H1 (cell line): ENCODE measurements around the gene LAYN. TPM values are rescaled to one million over a fixed set of nuclear protein-coding genes. Genes with fewer than 3 reads are reported as not detected.

Experiments used
- CTCF ChIA-PET: fragments of 300-600 bp; sonication (Branson Sonifier 250); formaldehyde crosslinking; loops from one replicate; lab custom pipeline; 2021; ENCODE audit not compliant: partially characterized antibody; lab: Charles Lee
- POLR2A ChIA-PET: fragments of 300-600 bp; sonication (Branson Sonifier 250); formaldehyde crosslinking; loops from one replicate; lab custom pipeline; 2021; ENCODE audit warnings: inconsistent platforms; ENCODE audit not compliant: partially characterized antibody; lab: Charles Lee
- DNase-seq, 2 experiments: peaks; one replicate each; pipeline versions ENCODE4 v3.0.0 to v3.0.0-alpha.2; 2010 to 2022; ENCODE audit warnings: low spot score in 2 of 2, low read depth in 1 of 2, mixed read lengths in 1 of 2
- FAIRE-seq: peaks from 2 replicates; lab custom pipeline; 2011; peaks lifted over from hg19 to GRCh38; lab: Jason Lieb, UNC
- H2AFZ ChIP-seq: 2 replicates; pipeline ENCODE4 v1.8.1; 2012; ENCODE audit warnings: low read length, inconsistent platforms
- H2AK5ac ChIP-seq: 2 replicates; pipeline ENCODE4 v1.6.1; 2013; ENCODE audit warnings: low read depth, low read length
- H2BK120ac ChIP-seq: replicated peaks from 2 replicates; pipeline ENCODE3; 2013; ENCODE audit warnings: low read depth, low read length, inconsistent platforms
- H2BK12ac ChIP-seq: 2 replicates; pipeline ENCODE4 v1.6.1; 2013; ENCODE audit warnings: low read depth, low read length
- H2BK15ac ChIP-seq: 2 replicates; pipeline ENCODE4 v1.6.1; 2013; ENCODE audit warnings: low read length
- H2BK20ac ChIP-seq: 2 replicates; pipeline ENCODE4 v1.6.1; 2013; ENCODE audit warnings: low read length
- H2BK5ac ChIP-seq: 2 replicates; pipeline ENCODE4 v1.6.1; 2013; ENCODE audit warnings: low read depth, low read length
- H3K14ac ChIP-seq: 2 replicates; pipeline ENCODE4 v1.6.1; 2013; ENCODE audit warnings: inconsistent platforms; ENCODE audit not compliant: insufficient read length
- H3K18ac ChIP-seq: 2 replicates; pipeline ENCODE4 v1.6.1; 2013; ENCODE audit warnings: low read length; ENCODE audit errors: extremely low read depth
- H3K23ac ChIP-seq: 2 replicates; pipeline ENCODE4 v1.6.1; 2013; ENCODE audit warnings: inconsistent platforms; ENCODE audit not compliant: insufficient read length
- H3K23me2 ChIP-seq: 2 replicates; pipeline ENCODE4 v1.6.1; 2013; ENCODE audit warnings: low read depth, low read length
- H3K27ac ChIP-seq: 2 replicates; pipeline ENCODE4 v1.6.1; 2011; ENCODE audit warnings: low read depth, low read length, inconsistent platforms
- H3K27me3 ChIP-seq, 4 experiments: replicated peaks in 1 of 4; 1 replicate in 1 of 4; 2 replicates in 3 of 4; pipeline versions ENCODE4 v1.6.1 to v1.8.1; 2011 to 2013; ENCODE audit warnings: low read length in 3 of 4, mild to moderate bottlenecking in 3 of 4, inconsistent platforms in 2 of 4, mixed read lengths in 2 of 4, moderate library complexity in 1 of 4; ENCODE audit not compliant: control insufficient read depth in 3 of 4, insufficient read depth in 3 of 4; ENCODE audit errors: extremely low read depth in 1 of 4
- H3K36me3 ChIP-seq, 4 experiments: 2 replicates each; pipeline versions ENCODE4 v1.6.1 to v1.8.1; 2011 to 2013; ENCODE audit warnings: mild to moderate bottlenecking in 4 of 4, low read length in 3 of 4, moderate library complexity in 2 of 4, control low read depth in 1 of 4, inconsistent platforms in 1 of 4; ENCODE audit not compliant: insufficient read depth in 4 of 4, control insufficient read depth in 2 of 4
- H3K4ac ChIP-seq: replicated peaks from 2 replicates; pipeline ENCODE3; 2013; ENCODE audit warnings: low read length, low read depth, mixed read lengths, inconsistent platforms; ENCODE audit not compliant: insufficient read length
- H3K4me1 ChIP-seq, 4 experiments: replicated peaks in 1 of 4; 1 replicate in 1 of 4; 2 replicates in 3 of 4; pipeline versions ENCODE4 v1.6.1 to v1.8.1; 2011 to 2013; ENCODE audit warnings: low read length in 3 of 4, inconsistent platforms in 2 of 4, mixed read lengths in 1 of 4; ENCODE audit not compliant: insufficient read depth in 4 of 4, control insufficient read depth in 3 of 4
- H3K4me2 ChIP-seq, 2 experiments: 2 replicates each; pipeline versions ENCODE4 v1.6.1 to v1.8.1; 2011 to 2013; ENCODE audit warnings: low read depth in 2 of 2, low read length in 2 of 2, control low read depth in 1 of 2, inconsistent platforms in 1 of 2, mild to moderate bottlenecking in 1 of 2; ENCODE audit not compliant: insufficient read depth in 1 of 2
- H3K4me3 ChIP-seq, 4 experiments: fragments of 200-600, 300-600 bp in 1 of 4; sonication (generic), shearing (Covaris generic), sonication (Bioruptor Twin) in 1 of 4; 2 replicates each; pipeline versions ENCODE4 v1.5.1 to v1.8.1; 2011 to 2016; ENCODE audit warnings: low read length in 4 of 4, low read depth in 3 of 4, control low read depth in 2 of 4, inconsistent platforms in 2 of 4, mild to moderate bottlenecking in 2 of 4, mixed read lengths in 1 of 4, moderate library complexity in 1 of 4; ENCODE audit not compliant: insufficient read depth in 2 of 4; ENCODE audit errors: extremely low read depth in 1 of 4
- H3K56ac ChIP-seq: replicated peaks from 2 replicates; pipeline ENCODE3; 2013; ENCODE audit warnings: low read depth, mild to moderate bottlenecking, mixed read lengths, low read length, inconsistent platforms; ENCODE audit not compliant: insufficient read length
- H3K79me1 ChIP-seq: 2 replicates; pipeline ENCODE4 v1.6.1; 2013; ENCODE audit warnings: low read depth, low read length, control low read depth
- H3K79me2 ChIP-seq, 2 experiments: 2 replicates each; pipeline versions ENCODE4 v1.6.1 to v1.8.1; 2012 to 2013; ENCODE audit warnings: low read length in 2 of 2, mild to moderate bottlenecking in 2 of 2, inconsistent platforms in 1 of 2; ENCODE audit not compliant: insufficient read depth in 2 of 2, control insufficient read depth in 1 of 2
- H3K9ac ChIP-seq, 4 experiments: replicated peaks in 1 of 4; 1 replicate in 1 of 4; 2 replicates in 3 of 4; pipeline versions ENCODE4 v1.6.1 to v1.8.1; 2011 to 2013; ENCODE audit warnings: low read depth in 3 of 4, low read length in 3 of 4, control low read depth in 2 of 4, mild to moderate bottlenecking in 2 of 4, moderate library complexity in 2 of 4, inconsistent platforms in 1 of 4; ENCODE audit errors: extremely low read depth in 1 of 4
- H3K9me3 ChIP-seq, 2 experiments: 2 replicates each; pipeline versions ENCODE4 v1.6.1 to v1.8.1; 2012 to 2013; ENCODE audit warnings: mild to moderate bottlenecking in 2 of 2, moderate library complexity in 2 of 2, control low read depth in 1 of 2, inconsistent platforms in 1 of 2, low read depth in 1 of 2, low read length in 1 of 2, mixed read lengths in 1 of 2; ENCODE audit not compliant: insufficient read depth in 2 of 2
- H4K20me1 ChIP-seq, 2 experiments: replicated peaks in 1 of 2; 2 replicates each; pipeline versions ENCODE3 to v1.8.1; 2011 to 2013; ENCODE audit warnings: inconsistent platforms in 2 of 2, low read length in 2 of 2, mild to moderate bottlenecking in 1 of 2; ENCODE audit not compliant: insufficient read depth in 2 of 2, control insufficient read depth in 1 of 2
- H4K5ac ChIP-seq: 2 replicates; pipeline ENCODE4 v1.6.1; 2013; ENCODE audit warnings: low read length, low read depth, mixed read lengths, inconsistent platforms; ENCODE audit not compliant: insufficient read length
- H4K8ac ChIP-seq: 2 replicates; pipeline ENCODE4 v1.8.0; 2013; ENCODE audit warnings: mild to moderate bottlenecking, moderate library complexity, low read length, inconsistent platforms; ENCODE audit not compliant: insufficient read depth; ENCODE audit errors: extremely low read depth
- H4K91ac ChIP-seq: replicated peaks from 2 replicates; pipeline ENCODE3; 2013; ENCODE audit warnings: low read length, mixed read lengths, inconsistent platforms; ENCODE audit not compliant: insufficient read length
- BRCA1 ChIP-seq: IDR thresholded peaks from 2 replicates; pipeline ENCODE4 v1.6.1; 2012; ENCODE audit warnings: low read depth, low read length, improper control_type of control experiment
- CHD2 ChIP-seq: IDR thresholded peaks from 2 replicates; pipeline ENCODE4 v1.6.1; 2012; ENCODE audit warnings: low read length, improper control_type of control experiment
- CREB1 ChIP-seq: IDR thresholded peaks from 2 replicates; pipeline ENCODE4 v1.6.1; 2012; ENCODE audit warnings: inconsistent platforms
- KDM5A ChIP-seq: fragments of 200-600 bp; IDR thresholded peaks from 2 replicates; pipeline ENCODE4 v1.7.1; 2012; ENCODE audit warnings: mild to moderate bottlenecking, low read length, inconsistent platforms, mixed read lengths
- NRF1 ChIP-seq: IDR thresholded peaks from 2 replicates; pipeline ENCODE4 v1.6.1; 2011; ENCODE audit warnings: mild to moderate bottlenecking, low read depth, low read length, improper control_type of control experiment
- POU5F1 ChIP-seq: IDR thresholded peaks from 2 replicates; pipeline ENCODE4 v1.6.1; 2011; ENCODE audit warnings: low read depth, mild to moderate bottlenecking, low read length, moderate library complexity
- RBBP5 ChIP-seq: IDR thresholded peaks from 2 replicates; pipeline ENCODE4 v1.7.1; 2012; ENCODE audit warnings: low read depth, mild to moderate bottlenecking, inconsistent platforms, low read length, moderate library complexity, borderline replicate concordance
- SRF ChIP-seq: IDR thresholded peaks from 2 replicates; pipeline ENCODE4 v1.6.1; 2011; ENCODE audit warnings: mild to moderate bottlenecking, low read depth, low read length, moderate library complexity
- YY1 ChIP-seq: IDR thresholded peaks from 2 replicates; pipeline ENCODE4 v1.6.1; 2011; ENCODE audit warnings: low read depth, mild to moderate bottlenecking, low read length
- ZNF274 ChIP-seq: IDR thresholded peaks from 2 replicates; pipeline ENCODE4 v1.7.0; 2012; ENCODE audit warnings: low read length, borderline replicate concordance; ENCODE audit errors: extremely low read depth
- WGBS, 2 experiments: shearing (Covaris generic) in 1 of 2; methylation state at CpG; one replicate each; pipeline versions ENCODE4 v1.1.6 to v1.1.7; 2013 to 2015; ENCODE audit warnings: low lambda C conversion rate in 2 of 2, mixed read lengths in 2 of 2, inconsistent platforms in 1 of 2, low coverage in 1 of 2, missing lambda C conversion rate in 1 of 2; ENCODE audit not compliant: insufficient replicate concordance in 2 of 2, insufficient coverage in 1 of 2, insufficient read length in 1 of 2; ENCODE audit errors: extremely low coverage in 1 of 2, missing lambda C conversion rate in 1 of 2; 5-methylcytosine and 5-hydroxymethylcytosine counted together
- polyA plus RNA-seq, 7 experiments: library from polyadenylated mRNA; depleted of rRNA in 3 of 7; stranded (reverse) in 5 of 7; unstranded in 2 of 7; fragments of >200 nt in 5 of 7; fragments of 200-250 nt in 2 of 7; gene quantifications; 1 replicate in 5 of 7; 2 replicates in 1 of 7; 4 replicates in 1 of 7; pipeline versions ENCODE4 v1.2.1 to v1.2.3, GENCODE V29; 2011 to 2013; ENCODE audit warnings: missing spikeins in 2 of 7, mixed read lengths in 2 of 7
- total RNA-seq: library from RNA; stranded (reverse); fragmentation: NEBNext Ultra II Directional; extraction: Animal tissue kit (Norgen Biotek cat#: 25700); gene quantifications from 2 replicates; pipeline ENCODE4 v1.2.1, GENCODE V29; 2021
- TF ChIP-seq, protein P1 (sequence below), 3 experiments: IDR thresholded peaks; 1 replicate in 2 of 3; 2 replicates in 1 of 3; pipeline versions ENCODE4 v1.5.1 to v1.6.1; 2011; ENCODE audit warnings: low read length in 3 of 3, mild to moderate bottlenecking in 3 of 3, inconsistent platforms in 2 of 3, low read depth in 1 of 3, moderate library complexity in 1 of 3; ENCODE audit not compliant: insufficient read depth in 1 of 3; ENCODE audit errors: control extremely low read depth in 1 of 3

The LAYN gene
- total and polyA plus RNA-seq, 2 of the 8 experiments (the other 6 are each of a cell fraction or from before 2014, with no cell fraction given): 4.2 to 9.3 TPM

DNA sequence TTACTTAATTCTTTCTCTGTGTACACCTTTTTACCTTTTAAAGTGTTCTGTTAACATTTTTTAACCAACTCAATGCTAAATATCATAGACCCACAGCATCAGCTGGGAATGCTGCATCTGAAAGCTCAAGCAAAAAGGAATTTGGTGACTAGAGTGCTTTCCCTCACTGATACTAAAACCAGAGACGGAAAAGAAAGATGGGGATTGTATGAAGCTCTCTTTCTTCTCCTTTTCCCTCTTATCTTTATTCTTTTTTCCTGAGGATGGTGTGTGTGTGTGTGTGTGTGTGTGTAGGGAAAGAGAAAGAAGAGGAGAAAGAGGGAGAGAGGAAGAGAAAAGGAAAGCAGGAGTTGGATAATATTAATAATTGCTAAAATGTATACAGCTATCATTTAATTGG, 57.6 kb downstream of the LAYN start:
- Histone ChIP-seq H4K5ac (no peak overlapping the region), H3K4me2 (no peak overlapping the region), H3K27me3 (peaks cover 0 to 8% (median 4%) of the 10 kb centered on the region in 4 experiments; a peak in 4 of 7 replicates), H2BK20ac (no peak overlapping the region), H3K79me2 (no peaks in the 10 kb centered on the region), H3K79me1 (no peaks in the 10 kb centered on the region), H3K4me1 (peaks cover 0 to 4% (median 2%) of the 10 kb centered on the region in 4 experiments; a peak in 2 of 7 replicates), H3K23me2 (peaks cover 2% of the 10 kb centered on the region; the same call in 1 of the 2 replicates), H4K8ac (no peak overlapping the region), H3K9ac (no peak overlapping the region), H3K27ac (no peak overlapping the region), H3K36me3 (no peaks in the 10 kb centered on the region), H2BK5ac (no peak overlapping the region), H3K4ac (no peak overlapping the region), H3K56ac (no peak overlapping the region), H3K18ac (no peak overlapping the region), H4K91ac (no peak overlapping the region), H3K14ac (no peak overlapping the region), H3K4me3 (no peak overlapping the region), H2BK15ac (no peak overlapping the region), H4K20me1 (peaks cover under 1% of the 10 kb centered on the region in 2 experiments), H2AFZ (no peak overlapping the region), H3K23ac (no peak overlapping the region), H2BK120ac (no peak overlapping the region), H2AK5ac (no peak overlapping the region), H2BK12ac (no peak overlapping the region), H3K9me3 (no peaks in the 10 kb centered on the region)
- DNase-seq (no peak), FAIRE-seq (no peak)
- POLR2A ChIA-PET: interaction anchor here (0.6 to 1.4 kb wide), 2 partner anchors 168 to 228 kb away, joined by 3 to 4 read pairs; partner anchors contain the start of gene PPP2R1B
- TF ChIP-seq, protein P1, sequence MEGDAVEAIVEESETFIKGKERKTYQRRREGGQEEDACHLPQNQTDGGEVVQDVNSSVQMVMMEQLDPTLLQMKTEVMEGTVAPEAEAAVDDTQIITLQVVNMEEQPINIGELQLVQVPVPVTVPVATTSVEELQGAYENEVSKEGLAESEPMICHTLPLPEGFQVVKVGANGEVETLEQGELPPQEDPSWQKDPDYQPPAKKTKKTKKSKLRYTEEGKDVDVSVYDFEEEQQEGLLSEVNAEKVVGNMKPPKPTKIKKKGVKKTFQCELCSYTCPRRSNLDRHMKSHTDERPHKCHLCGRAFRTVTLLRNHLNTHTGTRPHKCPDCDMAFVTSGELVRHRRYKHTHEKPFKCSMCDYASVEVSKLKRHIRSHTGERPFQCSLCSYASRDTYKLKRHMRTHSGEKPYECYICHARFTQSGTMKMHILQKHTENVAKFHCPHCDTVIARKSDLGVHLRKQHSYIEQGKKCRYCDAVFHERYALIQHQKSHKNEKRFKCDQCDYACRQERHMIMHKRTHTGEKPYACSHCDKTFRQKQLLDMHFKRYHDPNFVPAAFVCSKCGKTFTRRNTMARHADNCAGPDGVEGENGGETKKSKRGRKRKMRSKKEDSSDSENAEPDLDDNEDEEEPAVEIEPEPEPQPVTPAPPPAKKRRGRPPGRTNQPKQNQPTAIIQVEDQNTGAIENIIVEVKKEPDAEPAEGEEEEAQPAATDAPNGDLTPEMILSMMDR (IDR thresholded peaks at IDR 0.05; ENCODE audit: control extremely low read depth in 1 of 3, insufficient read depth in 1 of 3, low read depth in 1 of 3, low read length in 3 of 3): no peak
- TF ChIP-seq BRCA1: no peak
- no peak for TF ChIP-seq KDM5A
- TF ChIP-seq CREB1: no peak
- no peak for TF ChIP-seq CHD2
- no peak for TF ChIP-seq POU5F1
- no peak for TF ChIP-seq YY1
- TF ChIP-seq NRF1: no peak
- TF ChIP-seq ZNF274: no peak
- TF ChIP-seq RBBP5: no peak
- no peak for TF ChIP-seq SRF
- CTCF ChIA-PET: interaction anchor here (0.6 to 3.3 kb wide), 14 partner anchors 8 to 244 kb away, joined by 3 to 14 read pairs (median 4); no protein-coding TSS in a partner anchor
- WGBS, 2 experiments: 75% methylated on average over 1 of the region's 1 CpG; no CpG with 5 or more reads in 1 of the 2 experiments
